ENCODE data around the gene UNC13B. TPM values are rescaled to one million over a fixed set of nuclear protein-coding genes. Genes with fewer than 3 reads are reported as not detected.

UNC13B gene
- total RNA-seq, 1 experiment from 2014 or later, result 17.6 TPM

- no peak for DNase-seq (ENCODE audit: low read depth, low spot score)
- no peaks in the 10 kb centered on the region for H3K79me2 ChIP-seq (ENCODE audit: insufficient read depth, low read length)
- CTCF ChIA-PET, result no interaction called here
- H3K27ac ChIP-seq (ENCODE audit: low read depth, low read length), result no peak overlapping the region
- RAD21 ChIA-PET (ENCODE audit: low non-redundant PET in 1 of 2, low total read pairs in 2 of 2, uncharacterized antibody in 2 of 2, unreplicated experiment in 2 of 2), result no interaction called here
- H3K4me2 ChIP-seq (ENCODE audit: low read length), result no peak overlapping the region
- H4K20me1 ChIP-seq (ENCODE audit: insufficient read depth), result no peaks in the 10 kb centered on the region
- H3K4me1 ChIP-seq (ENCODE audit: control insufficient read depth in 1 of 2, insufficient read depth in 2 of 2, low read length in 2 of 2), result no peaks in the 10 kb centered on the region
- POLR2A ChIA-PET, result interaction anchor here (0.7 kb wide), 1 partner anchor 11 kb away, joined by 3 read pairs; no protein-coding TSS in a partner anchor
- ATAC-seq, result no peak
- TF ChIP-seq, protein P1, sequence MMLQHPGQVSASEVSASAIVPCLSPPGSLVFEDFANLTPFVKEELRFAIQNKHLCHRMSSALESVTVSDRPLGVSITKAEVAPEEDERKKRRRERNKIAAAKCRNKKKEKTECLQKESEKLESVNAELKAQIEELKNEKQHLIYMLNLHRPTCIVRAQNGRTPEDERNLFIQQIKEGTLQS (IDR thresholded peaks at IDR 0.05), result no peak
- no peak for TF ChIP-seq ZNF274 (IDR thresholded peaks at IDR 0.05; ENCODE audit: low read depth, low read length)
- TF ChIP-seq ELF1 (IDR thresholded peaks at IDR 0.05; ENCODE audit: borderline replicate concordance, low read depth), result no peak
- TF ChIP-seq YY1 (IDR thresholded peaks at IDR 0.05; ENCODE audit: extremely low read depth, insufficient replicate concordance, low read depth, low read length), result no peak
- TF ChIP-seq, protein P2, sequence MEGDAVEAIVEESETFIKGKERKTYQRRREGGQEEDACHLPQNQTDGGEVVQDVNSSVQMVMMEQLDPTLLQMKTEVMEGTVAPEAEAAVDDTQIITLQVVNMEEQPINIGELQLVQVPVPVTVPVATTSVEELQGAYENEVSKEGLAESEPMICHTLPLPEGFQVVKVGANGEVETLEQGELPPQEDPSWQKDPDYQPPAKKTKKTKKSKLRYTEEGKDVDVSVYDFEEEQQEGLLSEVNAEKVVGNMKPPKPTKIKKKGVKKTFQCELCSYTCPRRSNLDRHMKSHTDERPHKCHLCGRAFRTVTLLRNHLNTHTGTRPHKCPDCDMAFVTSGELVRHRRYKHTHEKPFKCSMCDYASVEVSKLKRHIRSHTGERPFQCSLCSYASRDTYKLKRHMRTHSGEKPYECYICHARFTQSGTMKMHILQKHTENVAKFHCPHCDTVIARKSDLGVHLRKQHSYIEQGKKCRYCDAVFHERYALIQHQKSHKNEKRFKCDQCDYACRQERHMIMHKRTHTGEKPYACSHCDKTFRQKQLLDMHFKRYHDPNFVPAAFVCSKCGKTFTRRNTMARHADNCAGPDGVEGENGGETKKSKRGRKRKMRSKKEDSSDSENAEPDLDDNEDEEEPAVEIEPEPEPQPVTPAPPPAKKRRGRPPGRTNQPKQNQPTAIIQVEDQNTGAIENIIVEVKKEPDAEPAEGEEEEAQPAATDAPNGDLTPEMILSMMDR (IDR thresholded peaks at IDR 0.05 in 2 of 3, conservative IDR thresholded peaks at IDR 0.05 in 1 of 3; ENCODE audit: borderline replicate concordance in 1 of 3, insufficient read depth in 1 of 3, low read depth in 2 of 3, low read length in 2 of 3), result no peak
- no peak for TF ChIP-seq EGR1 (IDR thresholded peaks at IDR 0.05; ENCODE audit: low read depth)
- TF ChIP-seq TCF7L2 (IDR thresholded peaks at IDR 0.05; ENCODE audit: borderline replicate concordance, extremely low read depth, insufficient read depth, insufficient read length), result no peak
- TF ChIP-seq, protein P3, sequence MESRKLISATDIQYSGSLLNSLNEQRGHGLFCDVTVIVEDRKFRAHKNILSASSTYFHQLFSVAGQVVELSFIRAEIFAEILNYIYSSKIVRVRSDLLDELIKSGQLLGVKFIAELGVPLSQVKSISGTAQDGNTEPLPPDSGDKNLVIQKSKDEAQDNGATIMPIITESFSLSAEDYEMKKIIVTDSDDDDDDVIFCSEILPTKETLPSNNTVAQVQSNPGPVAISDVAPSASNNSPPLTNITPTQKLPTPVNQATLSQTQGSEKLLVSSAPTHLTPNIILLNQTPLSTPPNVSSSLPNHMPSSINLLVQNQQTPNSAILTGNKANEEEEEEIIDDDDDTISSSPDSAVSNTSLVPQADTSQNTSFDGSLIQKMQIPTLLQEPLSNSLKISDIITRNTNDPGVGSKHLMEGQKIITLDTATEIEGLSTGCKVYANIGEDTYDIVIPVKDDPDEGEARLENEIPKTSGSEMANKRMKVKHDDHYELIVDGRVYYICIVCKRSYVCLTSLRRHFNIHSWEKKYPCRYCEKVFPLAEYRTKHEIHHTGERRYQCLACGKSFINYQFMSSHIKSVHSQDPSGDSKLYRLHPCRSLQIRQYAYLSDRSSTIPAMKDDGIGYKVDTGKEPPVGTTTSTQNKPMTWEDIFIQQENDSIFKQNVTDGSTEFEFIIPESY (IDR thresholded peaks at IDR 0.05; ENCODE audit: extremely low read depth, insufficient replicate concordance, low read length), result no peak
- TF ChIP-seq EZH2phosphoT487 (IDR thresholded peaks at IDR 0.05; ENCODE audit: borderline replicate concordance), result no peak
- TF ChIP-seq RAD21 (IDR thresholded peaks at IDR 0.05; ENCODE audit: low read depth), result no peak
- TF ChIP-seq EZH2 (IDR thresholded peaks at IDR 0.05), result no peak
- no peak for TF ChIP-seq CBX3 (IDR thresholded peaks at IDR 0.05; ENCODE audit: low read depth)
- TF ChIP-seq SIN3A (IDR thresholded peaks at IDR 0.05; ENCODE audit: low read depth), result no peak
- TF ChIP-seq JUND (IDR thresholded peaks at IDR 0.05), result no peak
- no peak for TF ChIP-seq POLR2A (IDR thresholded peaks at IDR 0.05; ENCODE audit: borderline replicate concordance, extremely low read depth, insufficient read depth, insufficient read length)
- no peak for TF ChIP-seq ZFX (IDR thresholded peaks at IDR 0.05)
- no peak for TF ChIP-seq CEBPB (IDR thresholded peaks at IDR 0.05; ENCODE audit: low read depth)
- TF ChIP-seq, protein P4, sequence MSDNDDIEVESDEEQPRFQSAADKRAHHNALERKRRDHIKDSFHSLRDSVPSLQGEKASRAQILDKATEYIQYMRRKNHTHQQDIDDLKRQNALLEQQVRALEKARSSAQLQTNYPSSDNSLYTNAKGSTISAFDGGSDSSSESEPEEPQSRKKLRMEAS (IDR thresholded peaks at IDR 0.05), result no peak
- no peak for TF ChIP-seq REST (IDR thresholded peaks at IDR 0.05; ENCODE audit: low read depth)
- intact Hi-C loops (cut with micrococcal nuclease), result no loop called here
- H3K9ac ChIP-seq (ENCODE audit: low read length), result no peak overlapping the region
- no peaks in the 10 kb centered on the region for H3K27me3 ChIP-seq (ENCODE audit: insufficient read depth, low read length)
- peaks cover 0 to 4% of the 10 kb centered on the region in 2 experiments; a peak in 1 of 4 replicates for H3K9me3 ChIP-seq (ENCODE audit: control insufficient read depth in 1 of 2, insufficient read depth in 1 of 2, low read depth in 1 of 2, low read length in 2 of 2)
- no peaks in the 10 kb centered on the region for H3K36me3 ChIP-seq (ENCODE audit: control insufficient read depth in 1 of 2, insufficient read depth in 2 of 2, low read length in 2 of 2)
- no TSS peak for BruUV-seq (replicated peaks)
- no peaks in the 10 kb centered on the region for H3K9me2 ChIP-seq (ENCODE audit: insufficient read depth)
- no peak overlapping the region for H3K4me3 ChIP-seq (replicated peaks in 1 of 2; ENCODE audit: low read depth in 1 of 2, low read length in 2 of 2)
- H2AFZ ChIP-seq (ENCODE audit: low read depth, low read length, poor library complexity, severe bottlenecking), result no peak overlapping the region
These were observed 8.9 kb upstream of the UNC13B start for GRCh38 chr9:35152926-35153325.
